Esophagus muscularis mucosa (tissue), 3 donors: ENCODE measurements around the gene EMC8.

ENCODE experiments used
- CTCF ChIP-seq, 3 experiments: fragments of 200-600 bp in 2 of 3; fragments of 450-650 bp in 1 of 3; sonication (generic) in 2 of 3; IDR thresholded peaks; one replicate each; pipeline ENCODE4 v1.5.1; 2017 to 2019; ENCODE audit warnings: antibody characterized with exemption in 3 of 3, mild to moderate bottlenecking in 2 of 3, moderate library complexity in 1 of 3
- POLR2AphosphoS5 ChIP-seq, 2 donors: sonication (generic); formaldehyde crosslinking; IDR thresholded peaks; one replicate each; pipeline ENCODE4 v1.6.1; 2017; ENCODE audit warnings: antibody characterized with exemption in 2 of 2

GRCh38 chr16:85735946-85736345, 63.4 kb downstream of the EMC8 start:
- TF ChIP-seq CTCF (IDR thresholded peaks at IDR 0.05) (no peak), POLR2AphosphoS5 (IDR thresholded peaks at IDR 0.05) (no peak)
